Sigmoid colon (tissue), 7 donors: ENCODE data around the gene TTC12. TPM values are rescaled to one million over a fixed set of nuclear protein-coding genes. Genes with fewer than 3 reads are reported as not detected.

Experiments
- DNase-seq: peaks from one replicate; pipeline ENCODE4 v3.0.0-alpha.2; 2019
- H3K27ac ChIP-seq, 4 donors: fragments of 200-600 bp; sonication (generic); one replicate each; pipeline ENCODE4 v1.5.1; 2016 to 2019; ENCODE audit warnings: mild to moderate bottlenecking in 1 of 4
- H3K27me3 ChIP-seq, 3 donors: fragments of 200-600 bp; sonication (generic); one replicate each; pipeline ENCODE4 v1.5.1; 2019; ENCODE audit warnings: mild to moderate bottlenecking in 1 of 3
- H3K36me3 ChIP-seq, 4 donors: fragments of 200-600 bp; sonication (generic); one replicate each; pipeline ENCODE4 v1.5.1; 2016 to 2019
- H3K4me1 ChIP-seq, 4 donors: fragments of 200-600 bp; sonication (generic); one replicate each; pipeline ENCODE4 v1.5.1; 2017 to 2019
- H3K4me3 ChIP-seq, 4 donors: fragments of 200-600 bp; sonication (generic); one replicate each; pipeline ENCODE4 v1.5.1; 2017 to 2019; ENCODE audit warnings: mild to moderate bottlenecking in 2 of 4, moderate library complexity in 1 of 4
- H3K9me3 ChIP-seq, 4 donors: fragments of 200-600 bp in 3 of 4; sonication (generic) in 3 of 4; one replicate each; pipeline versions ENCODE4 v1.5.1 to v1.6.1; 2013 to 2019
- CTCF ChIP-seq, 4 experiments: fragments of 450-650 bp in 3 of 4; fragments of 200-600 bp in 1 of 4; IDR thresholded peaks; one replicate each; pipeline ENCODE4 v1.5.1; 2016 to 2019; ENCODE audit warnings: antibody characterized with exemption in 4 of 4, mild to moderate bottlenecking in 3 of 4, moderate library complexity in 2 of 4
- EP300 ChIP-seq, 4 donors: sonication (generic); formaldehyde crosslinking; IDR thresholded peaks; one replicate each; pipeline ENCODE4 v1.6.1; 2017; ENCODE audit warnings: antibody characterized with exemption in 4 of 4
- POLR2A ChIP-seq, 2 donors: fragments of 450-650 bp; IDR thresholded peaks; one replicate each; pipeline ENCODE4 v1.6.1; 2016; ENCODE audit warnings: antibody characterized with exemption in 2 of 2, mild to moderate bottlenecking in 2 of 2, moderate library complexity in 2 of 2
- POLR2AphosphoS5 ChIP-seq, 4 donors: sonication (generic); formaldehyde crosslinking; IDR thresholded peaks; one replicate each; pipeline ENCODE4 v1.6.1; 2017; ENCODE audit warnings: antibody characterized with exemption in 4 of 4
- WGBS, 2 donors: extraction: QIAGEN DNeasy Blood & Tissue Kit; methylation state at CpG; one replicate each; pipeline ENCODE4 v1.1.7; 2013; 5-methylcytosine and 5-hydroxymethylcytosine counted together
- intact Hi-C: fragments of 100-400 bp; cut with DNase I; formaldehyde crosslinking; loops from one replicate; pipeline ENCODE4 v1.15.1; 2023
- polyA plus RNA-seq, 3 donors: library from polyadenylated mRNA; stranded (reverse); fragments of 200-250 nt; gene quantifications; one replicate each; pipeline ENCODE4 v1.2.3, GENCODE V29; 2013
- total RNA-seq, 4 donors: library from RNA; depleted of rRNA; stranded (reverse); fragments of >200 nt; gene quantifications; one replicate each; pipeline ENCODE4 v1.1.0, GENCODE V29; 2016
- donor health status: healthy with polysubstance abuse.
- donor health status: Bipolar disorder and iron deficiency.
- donor health status: healthy.

The TTC12 gene
- total and polyA plus RNA-seq, 7 donors = 3.6 to 22.4 (median 8.9) TPM

GRCh38 chr11:113270080-113270479, 44.3 kb upstream of the TTC12 start:
- Histone ChIP-seq H3K27me3 (no peaks in the 10 kb centered on the region), H3K27ac (no peak overlapping the region), H3K9me3 (no peaks in the 10 kb centered on the region), H3K4me1 (no peaks in the 10 kb centered on the region), H3K36me3 (no peaks in the 10 kb centered on the region), H3K4me3 (no peak overlapping the region)
- intact Hi-C loops = no loop called here
- DNase-seq = no peak
- 94 to 95% methylated on average over 13 of the region's 13 CpGs for WGBS, 2 donors
- TF ChIP-seq POLR2A (IDR thresholded peaks at IDR 0.05) = no peak
- TF ChIP-seq EP300 (IDR thresholded peaks at IDR 0.05) = no peak
- no peak for TF ChIP-seq POLR2AphosphoS5 (IDR thresholded peaks at IDR 0.05)
- no peak for TF ChIP-seq CTCF (IDR thresholded peaks at IDR 0.05)

GRCh38 chr11:113271551-113272245, 42.7 kb upstream of the TTC12 start:
- intact Hi-C loops = no loop called here
- H3K4me3 ChIP-seq = no peak overlapping the region
- no peaks in the 10 kb centered on the region for H3K27me3 ChIP-seq
- no peaks in the 10 kb centered on the region for H3K36me3 ChIP-seq
- 87 to 90% methylated on average over 14 of the region's 14 CpGs for WGBS, 2 donors
- no peak for DNase-seq
- H3K9me3 ChIP-seq = no peaks in the 10 kb centered on the region
- TF ChIP-seq POLR2A (IDR thresholded peaks at IDR 0.05) (no peak), POLR2AphosphoS5 (IDR thresholded peaks at IDR 0.05) (no peak), CTCF (IDR thresholded peaks at IDR 0.05) (no peak)
- H3K27ac ChIP-seq = no peak overlapping the region
- H3K4me1 ChIP-seq = no peaks in the 10 kb centered on the region

GRCh38 chr11:113272281-113272680, 42.1 kb upstream of the TTC12 start:
- TF ChIP-seq CTCF (IDR thresholded peaks at IDR 0.05) (no peak), POLR2AphosphoS5 (IDR thresholded peaks at IDR 0.05) (no peak)
- intact Hi-C loops = no loop called here
- Histone ChIP-seq H3K36me3 (no peaks in the 10 kb centered on the region), H3K4me3 (no peak overlapping the region), H3K27ac (no peak overlapping the region), H3K27me3 (no peaks in the 10 kb centered on the region), H3K4me1 (no peaks in the 10 kb centered on the region), H3K9me3 (no peaks in the 10 kb centered on the region)
- 67 to 69% methylated on average over 5 of the region's 5 CpGs for WGBS, 2 donors
- DNase-seq = no peak

GRCh38 chr11:113272927-113273615, 41.3 kb upstream of the TTC12 start:
- 87 to 90% methylated on average over 34 of the region's 34 CpGs for WGBS, 2 donors
- Histone ChIP-seq H3K4me1 (no peaks in the 10 kb centered on the region), H3K27ac (no peak overlapping the region), H3K9me3 (no peaks in the 10 kb centered on the region), H3K36me3 (no peaks in the 10 kb centered on the region), H3K4me3 (no peak overlapping the region), H3K27me3 (no peaks in the 10 kb centered on the region)
- intact Hi-C loops = no loop called here
- TF ChIP-seq EP300 (IDR thresholded peaks at IDR 0.05) (no peak), CTCF (IDR thresholded peaks at IDR 0.05) (no peak), POLR2AphosphoS5 (IDR thresholded peaks at IDR 0.05) (no peak), POLR2A (IDR thresholded peaks at IDR 0.05) (no peak)
- no peak for DNase-seq
